ENCODE data around the gene GRB10.

DNA sequence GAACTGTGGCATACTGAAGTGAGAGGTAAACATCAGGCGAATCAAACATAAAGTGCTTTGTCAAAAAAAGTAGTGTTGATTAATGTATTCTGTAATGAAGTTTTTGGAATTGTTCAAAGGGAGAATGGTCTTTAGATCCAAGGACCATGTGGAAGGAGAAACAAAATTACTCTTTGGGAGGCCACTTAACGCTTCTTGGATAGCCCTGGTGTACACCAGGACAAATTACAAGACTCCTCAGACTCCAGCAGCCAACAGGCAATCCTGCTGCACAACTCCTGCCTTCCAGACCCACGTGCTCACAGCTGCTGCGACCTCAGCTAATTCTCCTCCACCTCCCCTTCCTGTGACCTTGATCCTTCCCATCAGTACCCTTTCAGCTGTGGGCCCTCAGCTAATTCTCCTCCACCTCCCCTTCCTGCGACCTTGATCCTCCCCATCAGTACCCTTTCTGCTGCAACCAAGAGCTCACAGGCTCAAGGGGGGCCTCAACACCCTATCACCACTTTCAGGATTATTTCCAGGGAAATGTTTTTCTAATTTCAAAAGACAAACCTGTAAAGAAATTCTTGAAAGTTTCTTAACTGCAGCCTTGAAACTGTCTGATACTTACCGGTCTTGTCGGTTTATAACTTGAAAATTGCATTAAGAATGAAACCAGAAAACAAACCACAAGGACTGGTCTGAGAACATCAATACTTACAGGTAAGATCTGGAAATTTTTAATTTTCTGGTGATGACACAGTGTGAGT, 187.8 kb downstream of the GRB10 start:
- TF ChIP-seq POLR2A (IDR thresholded peaks at IDR 0.05; ENCODE audit: control extremely low read depth in 1 of 2, low read depth in 2 of 2, low read length in 2 of 2): no peak
- TF ChIP-seq CTCF (IDR thresholded peaks at IDR 0.05; ENCODE audit: control extremely low read depth in 1 of 3, insufficient read depth in 1 of 3, low read depth in 1 of 3, low read length in 3 of 3): no peak
- TF ChIP-seq USF2 (IDR thresholded peaks at IDR 0.05; ENCODE audit: low read length): no peak
- TF ChIP-seq ATF2 (IDR thresholded peaks at IDR 0.05; ENCODE audit: low read length): no peak

Measured in H1 (cell line).